Suprapubic skin (tissue), 4 donors: ENCODE measurements around the gene PCDHB11. TPM values are rescaled to one million over a fixed set of nuclear protein-coding genes. Genes with fewer than 3 reads are reported as not detected.
"Not testable (repeated sequence)": the region's sequence is repeated elsewhere in the genome, so short reads cannot be mapped to it uniquely, and the experiment has no call there.

Source experiments
- DNase-seq, 2 donors: peaks; one replicate each; pipeline ENCODE4 v3.0.0-alpha.2; 2019; ENCODE audit warnings: low spot score in 2 of 2
- H3K27ac ChIP-seq: fragments of 200-600 bp; sonication (generic); one replicate; pipeline ENCODE4 v1.5.1; 2019
- H3K27me3 ChIP-seq: fragments of 200-600 bp; sonication (generic); one replicate; pipeline ENCODE4 v1.5.1; 2019
- H3K36me3 ChIP-seq: fragments of 200-600 bp; sonication (generic); one replicate; pipeline ENCODE4 v1.5.1; 2019
- H3K4me1 ChIP-seq: fragments of 200-600 bp; sonication (generic); one replicate; pipeline ENCODE4 v1.5.1; 2019
- H3K4me3 ChIP-seq: fragments of 200-600 bp; sonication (generic); one replicate; pipeline ENCODE4 v1.5.1; 2019; ENCODE audit warnings: mild to moderate bottlenecking
- H3K9me3 ChIP-seq: fragments of 200-600 bp; sonication (generic); one replicate; pipeline ENCODE4 v1.5.1; 2019
- EP300 ChIP-seq: sonication (generic); formaldehyde crosslinking; IDR thresholded peaks from one replicate; pipeline ENCODE4 v1.6.1; 2017; ENCODE audit warnings: antibody characterized with exemption
- POLR2A ChIP-seq, 2 donors: fragments of 450-650 bp; IDR thresholded peaks; one replicate each; pipeline ENCODE4 v1.6.1; 2017; ENCODE audit warnings: antibody characterized with exemption in 2 of 2, mild to moderate bottlenecking in 2 of 2, moderate library complexity in 2 of 2
- POLR2AphosphoS5 ChIP-seq, 3 donors: sonication (generic); formaldehyde crosslinking; IDR thresholded peaks; one replicate each; pipeline ENCODE4 v1.6.1; 2017; ENCODE audit warnings: antibody characterized with exemption in 3 of 3
- WGBS: methylation state at CpG from one replicate; pipeline ENCODE4 v1.1.5; 2018; 5-methylcytosine and 5-hydroxymethylcytosine counted together
- total RNA-seq, 4 donors: library from RNA; depleted of rRNA; stranded (reverse); fragments of >200 nt; gene quantifications; one replicate each; pipeline ENCODE4 v1.1.0, GENCODE V29; 2016
- TF ChIP-seq, protein P1 (sequence below), 2 donors: fragments of 200-600 bp in 1 of 2; fragments of 450-650 bp in 1 of 2; sonication (generic) in 1 of 2; IDR thresholded peaks; one replicate each; pipeline ENCODE4 v1.5.1; 2016 to 2019; ENCODE audit warnings: antibody characterized with exemption in 2 of 2, mild to moderate bottlenecking in 1 of 2, moderate library complexity in 1 of 2

Gene PCDHB11
- total RNA-seq, 4 donors from 2014 or later: 0.98 to 2.8 (median 1.2) TPM

DNA sequence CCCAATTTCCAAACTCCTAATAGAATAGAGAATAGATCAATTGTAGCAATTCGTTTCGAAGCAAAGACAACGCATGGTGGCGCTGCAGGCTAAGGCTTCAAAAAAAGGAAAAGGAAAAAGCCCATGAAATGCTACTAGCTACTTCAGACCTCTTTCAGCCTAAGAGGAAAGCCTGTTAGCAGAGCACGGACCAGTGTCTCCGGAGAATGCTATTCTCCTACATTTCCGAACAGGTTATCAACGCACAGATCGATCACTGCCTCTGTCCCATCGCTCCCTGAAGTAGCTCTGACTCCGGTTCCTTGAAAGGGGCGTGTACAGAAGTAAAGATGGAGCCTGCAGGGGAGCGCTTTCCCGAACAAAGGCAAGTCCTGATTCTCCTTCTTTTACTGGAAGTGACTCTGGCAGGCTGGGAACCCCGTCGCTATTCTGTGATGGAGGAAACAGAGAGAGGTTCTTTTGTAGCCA lies 45.9 kb downstream of the PCDHB11 start, which contains the start of gene PCDHB15:
PCDHB15 (plus strand) TSS at position 146 of the 468 bp plus-strand sequence; CDS start at position 330, 184 bp downstream.
- 3% methylated on average over 16 of the region's 16 CpGs for WGBS
- H3K4me3 ChIP-seq: no peak within 1 kb of the TSS
- no peaks in the 10 kb centered on the region for H3K36me3 ChIP-seq
- no peaks in the 10 kb centered on the region for H3K27me3 ChIP-seq
- no peak within 1 kb of the TSS for H3K27ac ChIP-seq
- H3K9me3 ChIP-seq: peaks cover 84% of the 10 kb centered on the region
- no peak for DNase-seq
- no peaks in the 10 kb centered on the region for H3K4me1 ChIP-seq
- no peak for TF ChIP-seq POLR2AphosphoS5 (IDR thresholded peaks at IDR 0.05)
- no peak for TF ChIP-seq POLR2A (IDR thresholded peaks at IDR 0.05)
- no peak for TF ChIP-seq EP300
- TF ChIP-seq, protein P1, sequence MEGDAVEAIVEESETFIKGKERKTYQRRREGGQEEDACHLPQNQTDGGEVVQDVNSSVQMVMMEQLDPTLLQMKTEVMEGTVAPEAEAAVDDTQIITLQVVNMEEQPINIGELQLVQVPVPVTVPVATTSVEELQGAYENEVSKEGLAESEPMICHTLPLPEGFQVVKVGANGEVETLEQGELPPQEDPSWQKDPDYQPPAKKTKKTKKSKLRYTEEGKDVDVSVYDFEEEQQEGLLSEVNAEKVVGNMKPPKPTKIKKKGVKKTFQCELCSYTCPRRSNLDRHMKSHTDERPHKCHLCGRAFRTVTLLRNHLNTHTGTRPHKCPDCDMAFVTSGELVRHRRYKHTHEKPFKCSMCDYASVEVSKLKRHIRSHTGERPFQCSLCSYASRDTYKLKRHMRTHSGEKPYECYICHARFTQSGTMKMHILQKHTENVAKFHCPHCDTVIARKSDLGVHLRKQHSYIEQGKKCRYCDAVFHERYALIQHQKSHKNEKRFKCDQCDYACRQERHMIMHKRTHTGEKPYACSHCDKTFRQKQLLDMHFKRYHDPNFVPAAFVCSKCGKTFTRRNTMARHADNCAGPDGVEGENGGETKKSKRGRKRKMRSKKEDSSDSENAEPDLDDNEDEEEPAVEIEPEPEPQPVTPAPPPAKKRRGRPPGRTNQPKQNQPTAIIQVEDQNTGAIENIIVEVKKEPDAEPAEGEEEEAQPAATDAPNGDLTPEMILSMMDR (IDR thresholded peaks at IDR 0.05): no peak

DNA sequence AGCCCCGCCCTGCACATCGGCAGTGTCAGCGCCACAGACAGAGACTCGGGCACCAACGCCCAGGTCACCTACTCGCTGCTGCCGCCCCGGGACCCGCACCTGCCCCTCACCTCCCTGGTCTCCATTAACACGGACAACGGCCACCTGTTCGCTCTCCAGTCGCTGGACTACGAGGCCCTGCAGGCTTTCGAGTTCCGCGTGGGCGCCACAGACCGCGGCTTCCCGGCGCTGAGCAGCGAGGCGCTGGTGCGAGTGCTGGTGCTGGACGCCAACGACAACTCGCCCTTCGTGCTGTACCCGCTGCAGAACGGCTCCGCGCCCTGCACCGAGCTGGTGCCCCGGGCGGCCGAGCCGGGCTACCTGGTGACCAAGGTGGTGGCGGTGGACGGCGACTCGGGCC lies 47.5 kb downstream of the PCDHB11 start:
- WGBS: 48% methylated on average over 10 of the region's 42 CpGs
- H3K36me3 ChIP-seq, H3K27ac ChIP-seq, H3K4me3 ChIP-seq, DNase-seq, H3K27me3 ChIP-seq, H3K4me1 ChIP-seq: not testable (repeated sequence)
- H3K9me3 ChIP-seq: peaks cover 83% of the 10 kb centered on the region

DNA sequence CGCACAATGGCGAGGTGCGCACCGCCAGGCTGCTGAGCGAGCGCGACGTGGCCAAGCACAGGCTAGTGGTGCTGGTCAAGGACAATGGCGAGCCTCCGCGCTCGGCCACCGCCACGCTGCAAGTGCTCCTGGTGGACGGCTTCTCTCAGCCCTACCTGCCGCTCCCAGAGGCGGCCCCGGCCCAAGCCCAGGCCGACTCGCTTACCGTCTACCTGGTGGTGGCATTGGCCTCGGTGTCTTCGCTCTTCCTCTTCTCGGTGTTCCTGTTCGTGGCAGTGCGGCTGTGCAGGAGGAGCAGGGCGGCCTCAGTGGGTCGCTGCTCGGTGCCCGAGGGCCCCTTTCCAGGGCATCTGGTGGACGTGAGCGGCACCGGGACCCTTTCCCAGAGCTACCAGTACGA lies 48.0 kb downstream of the PCDHB11 start:
- H3K36me3 ChIP-seq, H3K4me3 ChIP-seq, H3K27ac ChIP-seq, DNase-seq, H3K27me3 ChIP-seq, H3K4me1 ChIP-seq: not testable (repeated sequence)
- 61% methylated on average over 5 of the region's 34 CpGs for WGBS
- peaks cover 83% of the 10 kb centered on the region for H3K9me3 ChIP-seq

DNA sequence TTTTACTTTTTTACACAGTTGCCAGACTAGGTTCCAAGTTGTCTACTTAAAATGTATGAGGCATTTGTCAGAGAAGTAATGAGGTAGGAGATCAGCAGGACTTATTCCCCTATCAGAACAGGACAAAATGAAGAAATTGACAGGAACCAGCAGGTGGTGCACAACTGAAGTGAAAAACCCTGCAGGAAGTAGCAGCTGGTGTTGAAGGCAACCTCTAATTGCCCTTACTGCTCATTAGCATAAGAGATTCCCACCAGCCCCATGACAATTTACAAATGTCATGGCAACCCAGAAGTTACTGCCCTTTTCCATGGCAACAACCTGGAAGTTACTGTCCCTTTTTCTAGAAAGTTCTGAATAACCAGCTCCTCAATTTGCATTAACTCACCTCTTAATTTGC lies 51.1 kb downstream of the PCDHB11 start:
- Histone ChIP-seq H3K36me3 (no peaks in the 10 kb centered on the region), H3K9me3 (peaks cover 84% of the 10 kb centered on the region), H3K4me3 (no peak overlapping the region), H3K27me3 (no peaks in the 10 kb centered on the region), H3K27ac (no peak overlapping the region), H3K4me1 (no peaks in the 10 kb centered on the region)
- no peak for DNase-seq
- no peak for TF ChIP-seq POLR2A (IDR thresholded peaks at IDR 0.05)
- TF ChIP-seq, protein P1 (IDR thresholded peaks at IDR 0.05): no peak
- TF ChIP-seq POLR2AphosphoS5 (IDR thresholded peaks at IDR 0.05): no peak
- TF ChIP-seq EP300: no peak

Other genes starting within 250 kb of the PCDHB11 start
- gene PCDHAC2, start 233.2 kb upstream of the PCDHB11 start, total RNA-seq: under 1 TPM in 1 of 4 donors, not detected in 3; 0.13 TPM
- gene PCDHB1, start 148.3 kb upstream of the PCDHB11 start, total RNA-seq: not detected
- gene PCDHB2, start 105.0 kb upstream of the PCDHB11 start, total RNA-seq: 1 to 10 TPM; 2.2 to 5.4 (median 4.2) TPM
- gene PCDHB3, start 99.2 kb upstream of the PCDHB11 start, total RNA-seq: 1 to 10 TPM; 1.1 to 2.5 (median 2.0) TPM
- 1 to 10 TPM; 1.8 to 5.6 (median 2.0) TPM for gene PCDHB4, start 77.8 kb upstream of the PCDHB11 start, total RNA-seq
- gene PCDHB5, start 64.4 kb upstream of the PCDHB11 start, total RNA-seq: 1 to 10 TPM in 2 of 4 donors, under 1 TPM in 2; 0.72 to 6.2 (median 1.9) TPM
- gene PCDHB6, start 49.6 kb upstream of the PCDHB11 start, total RNA-seq: 1 to 10 TPM in 2 of 4 donors, under 1 TPM in 1, not detected in 1; 0.76 to 2.2 (median 1.7) TPM
- gene PCDHB7, start 27.0 kb upstream of the PCDHB11 start, total RNA-seq: 1 to 10 TPM in 1 of 4 donors, under 1 TPM in 3; 0.49 to 1.2 (median 0.78) TPM
- gene PCDHB8, start 21.8 kb upstream of the PCDHB11 start, total RNA-seq: under 1 TPM in 3 of 4 donors, not detected in 1; 0.62 to 0.93 (median 0.68) TPM
- gene PCDHB16, start 17.2 kb upstream of the PCDHB11 start, total RNA-seq: 1 to 10 TPM; 2.9 to 4.8 (median 3.2) TPM
- gene PCDHB9, start 12.5 kb upstream of the PCDHB11 start, total RNA-seq: 1 to 10 TPM; 1.1 to 3.2 (median 2.5) TPM
- gene PCDHB10, start 7.3 kb upstream of the PCDHB11 start, total RNA-seq: 1 to 10 TPM in 3 of 4 donors, under 1 TPM in 1; 0.60 to 1.4 (median 1.2) TPM
- 1 to 10 TPM in 1 of 4 donors, under 1 TPM in 3; 0.83 to 2.2 (median 0.95) TPM for gene PCDHB12, start 9.1 kb downstream of the PCDHB11 start, total RNA-seq
- gene PCDHB13, start 14.3 kb downstream of the PCDHB11 start, total RNA-seq: 1 to 10 TPM; 5.9 to 10.0 (median 6.2) TPM
- gene PCDHB14, start 23.7 kb downstream of the PCDHB11 start, total RNA-seq: 1 to 10 TPM; 2.5 to 6.5 (median 6.0) TPM
- gene PCDHB15, start 45.8 kb downstream of the PCDHB11 start, total RNA-seq: 1 to 10 TPM in 3 of 4 donors, under 1 TPM in 1; 0.68 to 2.3 (median 1.6) TPM
- gene SLC25A2, start 104.4 kb downstream of the PCDHB11 start, total RNA-seq: 1 to 10 TPM in 2 of 4 donors, under 1 TPM in 2; 0.57 to 4.5 (median 0.99) TPM
- 10 to 100 TPM; 47.3 to 70.3 (median 62.7) TPM for gene TAF7, start 121.2 kb downstream of the PCDHB11 start, total RNA-seq
- gene PCDHGA1, start 130.9 kb downstream of the PCDHB11 start, total RNA-seq: under 1 TPM; 0.26 to 0.38 (median 0.33) TPM
- gene PCDHGA2, start 139.1 kb downstream of the PCDHB11 start, total RNA-seq: 1 to 10 TPM; 2.0 to 3.4 (median 2.9) TPM
- gene PCDHGA3, start 144.2 kb downstream of the PCDHB11 start, total RNA-seq: 1 to 10 TPM; 1.3 to 2.3 (median 1.7) TPM
- gene PCDHGB1, start 150.5 kb downstream of the PCDHB11 start, total RNA-seq: 1 to 10 TPM; 1.2 to 4.3 (median 2.8) TPM
- gene PCDHGA4, start 155.4 kb downstream of the PCDHB11 start, total RNA-seq: 1 to 10 TPM; 2.0 to 5.6 (median 3.2) TPM
- 1 to 10 TPM; 2.6 to 6.5 (median 3.8) TPM for gene PCDHGB2, start 160.4 kb downstream of the PCDHB11 start, total RNA-seq
- gene PCDHGA5, start 164.5 kb downstream of the PCDHB11 start, total RNA-seq: 1 to 10 TPM; 1.5 to 4.0 (median 2.7) TPM
- 1 to 10 TPM; 4.3 to 9.7 (median 7.5) TPM for gene PCDHGB3, start 170.6 kb downstream of the PCDHB11 start, total RNA-seq
- 1 to 10 TPM; 3.3 to 7.3 (median 5.3) TPM for gene PCDHGA6, start 174.3 kb downstream of the PCDHB11 start, total RNA-seq
- gene PCDHGA7, start 183.1 kb downstream of the PCDHB11 start, total RNA-seq: 1 to 10 TPM; 2.7 to 5.6 (median 4.5) TPM
- gene PCDHGB4, start 188.1 kb downstream of the PCDHB11 start, total RNA-seq: 10 to 100 TPM in 1 of 4 donors, 1 to 10 TPM in 3; 4.1 to 10.3 (median 7.2) TPM
- gene PCDHGA8, start 193.0 kb downstream of the PCDHB11 start, total RNA-seq: 1 to 10 TPM; 1.1 to 5.1 (median 2.1) TPM
- 10 to 100 TPM; 13.3 to 27.4 (median 15.3) TPM for gene PCDHGB5, start 198.3 kb downstream of the PCDHB11 start, total RNA-seq
- 10 to 100 TPM in 1 of 4 donors, 1 to 10 TPM in 3; 4.9 to 20.8 (median 7.9) TPM for gene PCDHGA9, start 203.2 kb downstream of the PCDHB11 start, total RNA-seq
- 10 to 100 TPM in 1 of 4 donors, 1 to 10 TPM in 3; 4.5 to 13.8 (median 8.2) TPM for gene PCDHGB6, start 208.4 kb downstream of the PCDHB11 start, total RNA-seq
- gene PCDHGA10, start 213.4 kb downstream of the PCDHB11 start, total RNA-seq: 10 to 100 TPM in 2 of 4 donors, 1 to 10 TPM in 2; 7.0 to 23.6 (median 10.3) TPM
- 10 to 100 TPM in 2 of 4 donors, 1 to 10 TPM in 2; 9.2 to 18.3 (median 9.9) TPM for gene PCDHGB7, start 218.1 kb downstream of the PCDHB11 start, total RNA-seq
- gene PCDHGA11, start 221.4 kb downstream of the PCDHB11 start, total RNA-seq: 10 to 100 TPM in 1 of 4 donors, 1 to 10 TPM in 3; 3.4 to 14.3 (median 6.9) TPM
- gene PCDHGA12, start 230.9 kb downstream of the PCDHB11 start, total RNA-seq: 10 to 100 TPM in 1 of 4 donors, 1 to 10 TPM in 3; 2.9 to 13.4 (median 6.6) TPM